Endothelial cell (in vitro differentiated cells): ENCODE data around the gene TBC1D20. TPM values are rescaled to one million over a fixed set of nuclear protein-coding genes. Genes with fewer than 3 reads are reported as not detected.
A peak's percentile ranks its signal among the peaks of the same experiment; 100 is the strongest.

Experiments used
- DNase-seq: peaks from one replicate; pipeline ENCODE4 v3.0.0; 2021; ENCODE audit warnings: low spot score
- H3K27ac Mint-ChIP-seq: one replicate; pipeline ENCODE4 v1.8.0; 2021; ENCODE audit warnings: mixed read lengths, inconsistent platforms; ENCODE audit not compliant: unreplicated experiment
- H3K27me3 Mint-ChIP-seq: one replicate; pipeline ENCODE4 v1.8.0; 2021; ENCODE audit warnings: mild to moderate bottlenecking, moderate library complexity, mixed read lengths, inconsistent platforms; ENCODE audit not compliant: unreplicated experiment
- H3K36me3 Mint-ChIP-seq: one replicate; pipeline ENCODE4 v1.8.0; 2021; ENCODE audit warnings: mild to moderate bottlenecking, low read depth, mixed read lengths, inconsistent platforms; ENCODE audit not compliant: unreplicated experiment
- H3K4me1 Mint-ChIP-seq: one replicate; pipeline ENCODE4 v1.8.0; 2021; ENCODE audit warnings: mild to moderate bottlenecking, mixed read lengths, inconsistent platforms; ENCODE audit not compliant: unreplicated experiment
- H3K4me3 Mint-ChIP-seq: one replicate; pipeline ENCODE4 v1.8.0; 2021; ENCODE audit warnings: mild to moderate bottlenecking, mixed read lengths, inconsistent platforms; ENCODE audit not compliant: unreplicated experiment
- H3K9me3 Mint-ChIP-seq: one replicate; pipeline ENCODE4 v1.8.0; 2021; ENCODE audit warnings: mixed read lengths, inconsistent platforms; ENCODE audit not compliant: unreplicated experiment
- CTCF ChIP-seq: fragments of 200-600 bp; sonication (generic); IDR thresholded peaks from one replicate; pipeline ENCODE4 v1.5.0; 2021; ENCODE audit warnings: antibody characterized with exemption; ENCODE audit not compliant: unreplicated experiment
- total RNA-seq: library from RNA; stranded (reverse); fragmentation: NEBNext Ultra II Directional; extraction: Animal tissue kit (Norgen Biotek cat#: 25700); gene quantifications from one replicate; pipeline ENCODE4 v1.2.1, GENCODE V29; 2021; ENCODE audit not compliant: unreplicated experiment

The TBC1D20 gene
- total RNA-seq, 1 donor from 2014 or later, result 29.9 TPM

GRCh38 chr20:415820-416322 is 46.5 kb downstream of the TBC1D20 start:
- Mint-ChIP-seq H3K27ac (no peak overlapping the region), H3K9me3 (no peaks in the 10 kb centered on the region)

GRCh38 chr20:414161-414560 is 48.2 kb downstream of the TBC1D20 start:
- H3K4me3 Mint-ChIP-seq, result no peak overlapping the region
- H3K9me3 Mint-ChIP-seq, result no peaks in the 10 kb centered on the region
- H3K27ac Mint-ChIP-seq, result no peak overlapping the region
- peaks cover 9% of the 10 kb centered on the region for H3K4me1 Mint-ChIP-seq
- H3K36me3 Mint-ChIP-seq, result peaks cover 37% of the 10 kb centered on the region
- no peak for DNase-seq
- peaks cover 2% of the 10 kb centered on the region for H3K27me3 Mint-ChIP-seq
- TF ChIP-seq CTCF, result no peak

More at GRCh38 chr20:415820-416322, 46.5 kb downstream of the TBC1D20 start:
- Mint-ChIP-seq H3K36me3 (peaks cover 33% of the 10 kb centered on the region), H3K4me3 (no peak overlapping the region), H3K27me3 (peaks cover 6% of the 10 kb centered on the region), H3K4me1 (peaks cover 3% of the 10 kb centered on the region)
- DNase-seq, result no peak
- TF ChIP-seq CTCF, result no peak

DNA sequence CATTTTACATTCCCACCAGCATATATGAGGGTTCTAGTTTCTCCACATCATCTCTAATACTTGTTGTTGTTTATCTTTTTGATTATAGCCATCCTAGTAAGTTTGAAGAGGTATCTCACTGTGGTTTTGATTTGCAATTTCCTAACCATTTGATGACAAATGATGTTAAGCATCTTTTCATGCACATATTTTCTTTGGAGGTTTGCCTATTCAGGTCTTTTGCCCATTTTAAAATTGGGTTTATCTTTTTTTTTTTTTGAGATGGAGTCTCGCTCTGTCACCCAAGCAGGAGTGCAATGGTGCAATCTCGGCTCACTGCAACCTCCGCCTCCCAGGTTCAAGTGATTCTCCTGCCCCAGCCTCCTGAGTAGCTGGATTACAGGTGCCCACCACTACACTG is 50.3 kb downstream of the TBC1D20 start:
- no peak for TF ChIP-seq CTCF
- H3K27ac Mint-ChIP-seq, result no peak overlapping the region
- H3K4me3 Mint-ChIP-seq, result no peak overlapping the region
- peaks cover 17% of the 10 kb centered on the region for H3K4me1 Mint-ChIP-seq
- no peak for DNase-seq
- no peaks in the 10 kb centered on the region for H3K9me3 Mint-ChIP-seq
- H3K36me3 Mint-ChIP-seq, result peaks cover 34% of the 10 kb centered on the region
- H3K27me3 Mint-ChIP-seq, result peaks cover 4% of the 10 kb centered on the region

DNA sequence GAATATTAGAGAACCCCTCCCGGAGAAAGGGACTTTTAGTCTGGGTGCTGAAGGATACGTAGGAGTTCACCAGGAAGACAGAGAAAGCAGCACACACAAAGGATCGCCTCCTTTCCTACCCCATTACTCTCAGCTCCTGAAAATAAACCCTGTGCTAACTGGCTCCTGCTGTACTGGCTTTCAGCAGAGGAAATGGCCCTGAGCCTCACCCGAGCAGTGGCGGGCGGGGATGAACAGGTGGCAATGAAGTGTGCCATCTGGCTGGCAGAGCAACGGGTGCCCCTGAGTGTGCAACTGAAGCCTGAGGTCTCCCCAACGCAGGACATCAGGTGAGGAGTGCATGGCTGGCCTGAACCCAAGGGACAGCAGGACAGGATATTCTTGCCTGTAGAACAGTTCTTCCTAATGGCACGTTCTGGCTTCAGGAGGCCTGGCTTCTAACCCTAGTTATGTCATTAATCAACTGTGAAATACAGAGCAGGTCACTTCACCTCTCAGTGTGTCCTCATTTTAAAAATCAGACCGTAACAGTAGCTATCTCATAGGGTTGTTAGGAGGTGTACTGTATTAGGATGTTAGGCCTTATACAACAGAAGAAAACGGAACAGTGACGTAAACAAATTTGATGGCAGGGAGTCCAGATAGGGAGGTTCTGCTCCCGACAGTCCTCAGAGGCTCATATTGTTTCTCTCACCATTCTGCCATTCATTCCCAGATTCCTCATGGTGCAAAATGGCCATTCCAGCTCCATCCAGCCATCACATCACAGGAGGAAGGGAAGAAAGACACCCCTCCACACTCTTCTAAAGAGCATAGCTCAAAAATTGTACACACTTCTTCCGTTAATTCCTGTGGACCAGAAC is 52.4 kb downstream of the TBC1D20 start:
- Mint-ChIP-seq H3K4me3 (peak overlapping the region; percentile 93), H3K4me1 (peaks cover 22% of the 10 kb centered on the region), H3K27ac (no peak overlapping the region), H3K9me3 (no peaks in the 10 kb centered on the region), H3K27me3 (peaks cover 9% of the 10 kb centered on the region), H3K36me3 (peaks cover 33% of the 10 kb centered on the region)
- DNase-seq, result no peak
- no peak for TF ChIP-seq CTCF
